Caco-2 (cell line): Measurements from ENCODE around the gene CR2. TPM values are rescaled to one million over a fixed set of nuclear protein-coding genes. Genes with fewer than 3 reads are reported as not detected.

Experiments used
- BruUV-seq: library from RNA; stranded (reverse); fragments of 400-500 nt; replicated peaks from 2 replicates; lab custom pipeline; 2021; lab: Mats Ljungman, UMichigan
- CTCF ChIA-PET: fragments of 300-600 bp; sonication (Branson Sonifier 250); formaldehyde crosslinking; loops from one replicate; lab custom pipeline; 2022; ENCODE audit warnings: antibody characterized with exemption; lab: Charles Lee
- POLR2A ChIA-PET: fragments of 300-600 bp; sonication (Branson Sonifier 250); formaldehyde crosslinking; loops from one replicate; lab custom pipeline; 2022; ENCODE audit warnings: antibody characterized with exemption; lab: Charles Lee
- DNase-seq, 2 experiments: peaks; one replicate each; pipeline versions ENCODE4 v3.0.0 to v3.0.0-alpha.2; 2020 to 2022
- H3K27me3 ChIP-seq: replicated peaks from 2 replicates; pipeline ENCODE4 v1.6.0; 2011; ENCODE audit warnings: low read length; ENCODE audit not compliant: control insufficient read depth, insufficient read depth
- H3K36me3 ChIP-seq: 2 replicates; pipeline ENCODE4 v1.5.1; 2011; ENCODE audit warnings: low read length; ENCODE audit not compliant: control insufficient read depth, insufficient read depth
- H3K4me1 ChIP-seq: fragments of 250-450 bp; sonication (Bioruptor Pico); 2 replicates; pipeline ENCODE4 v1.5.1; 2020; ENCODE audit warnings: mild to moderate bottlenecking
- H3K4me3 ChIP-seq: 2 replicates; pipeline ENCODE4 v1.5.1; 2011; ENCODE audit warnings: low read depth, mild to moderate bottlenecking, control low read depth, low read length
- H3K9me3 ChIP-seq: fragments of 250-450 bp; sonication (Bioruptor Pico); 2 replicates; pipeline ENCODE4 v1.5.1; 2020; ENCODE audit warnings: mild to moderate bottlenecking, moderate library complexity
- H3K27ac Mint-ChIP-seq: one replicate; pipeline ENCODE4 v1.8.0; 2022; ENCODE audit warnings: mixed read lengths; ENCODE audit not compliant: unreplicated experiment
- H3K27me3 Mint-ChIP-seq: one replicate; pipeline ENCODE4 v1.8.0; 2022; ENCODE audit warnings: mixed read lengths; ENCODE audit not compliant: insufficient read depth, unreplicated experiment
- H3K36me3 Mint-ChIP-seq: one replicate; pipeline ENCODE4 v1.8.0; 2022; ENCODE audit warnings: mild to moderate bottlenecking, mixed read lengths; ENCODE audit not compliant: insufficient read depth, unreplicated experiment
- H3K4me1 Mint-ChIP-seq: one replicate; pipeline ENCODE4 v1.8.0; 2022; ENCODE audit warnings: low read depth, mixed read lengths; ENCODE audit not compliant: unreplicated experiment
- H3K4me3 Mint-ChIP-seq: one replicate; pipeline ENCODE4 v1.8.0; 2022; ENCODE audit warnings: mild to moderate bottlenecking, moderate library complexity, mixed read lengths; ENCODE audit not compliant: unreplicated experiment
- H3K9me3 Mint-ChIP-seq: one replicate; pipeline ENCODE4 v1.8.0; 2022; ENCODE audit warnings: mixed read lengths; ENCODE audit not compliant: unreplicated experiment
- intact Hi-C: fragments of 100-400 bp; cut with micrococcal nuclease; formaldehyde crosslinking; loops from one replicate; pipeline ENCODE4 v1.10.0; 2022; ENCODE audit not compliant: unreplicated experiment
- total RNA-seq: library from RNA; stranded (reverse); gene quantifications from 2 replicates; pipeline ENCODE4 v1.2.3, GENCODE V29; 2022
- TF ChIP-seq, protein P1 (sequence below), 2 experiments: fragments of 200-600 bp in 1 of 2; IDR thresholded peaks; 1 replicate in 1 of 2; 2 replicates in 1 of 2; pipeline versions ENCODE4 v1.5.1 to v1.8.0; 2011 to 2022; ENCODE audit warnings: antibody characterized with exemption in 1 of 2, control low read depth in 1 of 2, inconsistent platforms in 1 of 2, low read depth in 1 of 2, low read length in 1 of 2, mild to moderate bottlenecking in 1 of 2, moderate library complexity in 1 of 2; ENCODE audit not compliant: insufficient read depth in 1 of 2, severe bottlenecking in 1 of 2, unreplicated experiment in 1 of 2

The CR2 gene
- total RNA-seq, 1 experiment from 2014 or later, result 0.34 TPM

GRCh38 chr1:207429963-207430362 lies 24.2 kb upstream of the CR2 start:
- no peaks in the 10 kb centered on the region for H3K36me3 Mint-ChIP-seq
- Histone ChIP-seq H3K27me3 (no peaks in the 10 kb centered on the region), H3K4me3 (no peak overlapping the region), H3K36me3 (no peaks in the 10 kb centered on the region), H3K4me1 (no peaks in the 10 kb centered on the region), H3K9me3 (peaks cover 3% of the 10 kb centered on the region; the same call in 1 of the 2 replicates)
- TF ChIP-seq, protein P1, sequence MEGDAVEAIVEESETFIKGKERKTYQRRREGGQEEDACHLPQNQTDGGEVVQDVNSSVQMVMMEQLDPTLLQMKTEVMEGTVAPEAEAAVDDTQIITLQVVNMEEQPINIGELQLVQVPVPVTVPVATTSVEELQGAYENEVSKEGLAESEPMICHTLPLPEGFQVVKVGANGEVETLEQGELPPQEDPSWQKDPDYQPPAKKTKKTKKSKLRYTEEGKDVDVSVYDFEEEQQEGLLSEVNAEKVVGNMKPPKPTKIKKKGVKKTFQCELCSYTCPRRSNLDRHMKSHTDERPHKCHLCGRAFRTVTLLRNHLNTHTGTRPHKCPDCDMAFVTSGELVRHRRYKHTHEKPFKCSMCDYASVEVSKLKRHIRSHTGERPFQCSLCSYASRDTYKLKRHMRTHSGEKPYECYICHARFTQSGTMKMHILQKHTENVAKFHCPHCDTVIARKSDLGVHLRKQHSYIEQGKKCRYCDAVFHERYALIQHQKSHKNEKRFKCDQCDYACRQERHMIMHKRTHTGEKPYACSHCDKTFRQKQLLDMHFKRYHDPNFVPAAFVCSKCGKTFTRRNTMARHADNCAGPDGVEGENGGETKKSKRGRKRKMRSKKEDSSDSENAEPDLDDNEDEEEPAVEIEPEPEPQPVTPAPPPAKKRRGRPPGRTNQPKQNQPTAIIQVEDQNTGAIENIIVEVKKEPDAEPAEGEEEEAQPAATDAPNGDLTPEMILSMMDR (IDR thresholded peaks at IDR 0.05; ENCODE audit: insufficient read depth in 1 of 2, low read depth in 1 of 2, low read length in 1 of 2, severe bottlenecking in 1 of 2, unreplicated experiment in 1 of 2), result no peak
- ChIA-PET CTCF (no interaction called here), POLR2A (no interaction called here)
- BruUV-seq, result no TSS peak
- no peak for DNase-seq
- H3K4me3 Mint-ChIP-seq, result no peak overlapping the region
- H3K27me3 Mint-ChIP-seq, result peaks cover 31% of the 10 kb centered on the region
- peaks cover 11% of the 10 kb centered on the region for H3K9me3 Mint-ChIP-seq
- no peak overlapping the region for H3K27ac Mint-ChIP-seq
- intact Hi-C loops, result no loop called here
- no peaks in the 10 kb centered on the region for H3K4me1 Mint-ChIP-seq

GRCh38 chr1:207430602-207431001 lies 23.5 kb upstream of the CR2 start:
- ChIA-PET POLR2A (no interaction called here), CTCF (no interaction called here)
- Mint-ChIP-seq H3K27ac (no peak overlapping the region), H3K4me1 (no peaks in the 10 kb centered on the region), H3K36me3 (no peaks in the 10 kb centered on the region), H3K4me3 (no peak overlapping the region), H3K27me3 (peaks cover 31% of the 10 kb centered on the region), H3K9me3 (peaks cover 11% of the 10 kb centered on the region)
- intact Hi-C loops, result no loop called here
- no peaks in the 10 kb centered on the region for H3K27me3 ChIP-seq
- peaks cover 3% of the 10 kb centered on the region; the same call in 1 of the 2 replicates for H3K9me3 ChIP-seq
- no peak overlapping the region for H3K4me3 ChIP-seq
- DNase-seq, result no peak
- TF ChIP-seq, protein P1 (IDR thresholded peaks at IDR 0.05; ENCODE audit: insufficient read depth in 1 of 2, low read depth in 1 of 2, low read length in 1 of 2, severe bottlenecking in 1 of 2, unreplicated experiment in 1 of 2), result no peak
- no TSS peak for BruUV-seq
- no peaks in the 10 kb centered on the region for H3K36me3 ChIP-seq
- no peaks in the 10 kb centered on the region for H3K4me1 ChIP-seq

DNA sequence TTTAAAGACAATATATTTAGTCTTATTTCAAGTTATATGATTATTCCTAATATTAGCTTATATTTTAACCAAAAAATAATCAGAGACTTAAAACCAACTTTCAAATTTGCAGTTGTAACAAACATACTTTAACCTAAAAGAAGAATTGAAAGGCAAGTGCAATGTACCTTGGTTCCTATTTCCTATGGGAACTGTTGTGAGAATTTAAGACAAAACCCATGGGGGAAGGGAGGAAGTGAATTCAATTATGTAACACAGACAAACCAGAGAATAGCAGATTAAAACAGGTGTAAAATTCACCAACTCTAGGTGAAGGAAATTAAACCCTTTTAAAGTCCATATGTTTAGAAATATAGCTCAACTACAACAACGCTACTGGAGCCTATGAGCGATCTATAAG lies 22.6 kb upstream of the CR2 start:
- Mint-ChIP-seq H3K27me3 (peaks cover 35% of the 10 kb centered on the region), H3K4me1 (no peaks in the 10 kb centered on the region), H3K4me3 (no peak overlapping the region), H3K36me3 (no peaks in the 10 kb centered on the region), H3K27ac (no peak overlapping the region), H3K9me3 (peaks cover 11% of the 10 kb centered on the region)
- TF ChIP-seq, protein P1 (IDR thresholded peaks at IDR 0.05; ENCODE audit: insufficient read depth in 1 of 2, low read depth in 1 of 2, low read length in 1 of 2, severe bottlenecking in 1 of 2, unreplicated experiment in 1 of 2), result no peak
- BruUV-seq, result no TSS peak
- H3K4me1 ChIP-seq, result no peaks in the 10 kb centered on the region
- POLR2A ChIA-PET, result no interaction called here
- no peak for DNase-seq
- H3K9me3 ChIP-seq, result peaks cover 3% of the 10 kb centered on the region; the same call in 1 of the 2 replicates
- intact Hi-C loops, result no loop called here
- CTCF ChIA-PET, result no interaction called here
- H3K36me3 ChIP-seq, result no peaks in the 10 kb centered on the region
- H3K4me3 ChIP-seq, result no peak overlapping the region
- H3K27me3 ChIP-seq, result no peaks in the 10 kb centered on the region
